ENCODE results near the gene ME2.
"Not testable (repeated sequence)": the region's sequence is repeated elsewhere in the genome, so short reads cannot be mapped to it uniquely, and the experiment has no call there.

Gene ME2

DNA sequence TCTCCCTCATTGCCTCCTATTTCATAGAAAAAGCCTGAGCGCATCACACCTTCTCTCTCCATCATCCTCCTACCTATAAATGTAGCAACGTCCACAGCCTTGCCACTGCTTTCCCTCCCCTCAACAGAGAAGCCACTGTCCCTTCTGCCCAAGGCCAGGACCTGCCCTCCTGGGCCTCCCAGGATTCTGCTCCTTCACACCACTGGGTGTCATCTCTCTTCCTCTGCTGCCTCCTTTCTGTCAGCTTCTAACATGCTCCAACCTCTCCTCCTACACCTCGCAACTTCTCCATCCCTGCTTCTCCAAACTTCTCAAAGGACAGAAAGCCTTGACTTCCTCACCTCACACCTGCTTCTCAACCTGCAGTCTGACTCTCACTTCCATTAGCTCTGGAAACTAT, 21.2 kb upstream of the ME2 start:
- in situ Hi-C loops (cut with MboI; ENCODE audit: low sequenced_read_pairs) = no loop called here

DNA sequence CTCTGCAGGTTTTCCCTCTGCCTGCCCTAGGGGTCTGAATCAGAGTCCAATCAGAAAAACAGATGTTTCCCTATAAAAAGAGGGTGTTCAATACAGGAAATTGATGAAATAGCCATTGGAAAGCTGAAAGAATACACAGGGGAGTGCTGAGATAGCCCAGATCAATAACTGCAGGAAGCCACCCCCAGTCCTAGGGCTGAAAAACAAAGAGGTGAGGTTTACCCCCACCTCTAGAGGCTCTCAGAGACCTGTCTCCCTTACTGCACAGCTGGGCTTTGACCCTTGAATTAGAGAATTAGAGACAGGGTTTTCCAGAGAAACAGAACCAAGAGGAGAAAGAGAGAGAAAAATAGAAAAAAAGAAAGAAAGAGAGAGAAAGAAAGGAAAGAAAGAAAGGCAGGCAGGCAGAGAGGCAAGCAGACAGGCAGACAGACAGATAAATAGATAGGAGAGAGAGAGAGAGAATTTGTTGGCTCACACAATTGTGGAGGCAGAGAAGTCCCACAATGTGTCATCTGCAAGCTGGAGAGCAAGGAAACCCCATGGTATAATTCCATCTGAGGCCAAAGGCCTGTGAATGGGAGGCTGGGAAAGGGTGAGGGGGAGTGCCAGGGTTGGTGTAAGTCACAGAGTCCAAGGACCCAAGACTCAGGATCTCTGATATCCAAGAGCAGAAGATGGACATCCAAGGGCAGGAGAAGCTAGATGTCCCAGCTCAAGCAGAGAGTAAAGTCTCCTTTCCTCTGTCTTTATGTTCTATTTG, 18.9 kb upstream of the ME2 start:
- in situ Hi-C loops (cut with MboI; ENCODE audit: low sequenced_read_pairs) = no loop called here

DNA sequence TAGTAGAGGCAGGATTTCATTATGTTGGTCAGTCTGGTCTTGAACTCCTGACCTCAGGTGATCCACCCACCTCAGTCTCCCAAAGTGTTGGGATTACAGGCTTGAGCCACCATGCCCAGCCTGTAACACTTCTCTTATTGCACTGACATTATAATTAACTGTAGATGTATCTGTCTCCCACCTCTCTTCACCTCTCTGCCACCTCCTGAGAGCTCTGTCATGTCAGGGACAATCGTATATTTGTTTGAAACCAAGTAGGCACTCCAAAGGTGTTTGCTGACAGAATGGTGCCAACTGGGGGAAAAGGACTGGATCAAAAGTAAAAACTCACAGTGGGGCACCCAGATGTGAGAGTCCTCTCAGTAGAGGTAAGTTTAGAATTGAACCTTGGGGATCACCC, 17.3 kb upstream of the ME2 start:
- in situ Hi-C loops (cut with MboI; ENCODE audit: low sequenced_read_pairs) = no loop called here

DNA sequence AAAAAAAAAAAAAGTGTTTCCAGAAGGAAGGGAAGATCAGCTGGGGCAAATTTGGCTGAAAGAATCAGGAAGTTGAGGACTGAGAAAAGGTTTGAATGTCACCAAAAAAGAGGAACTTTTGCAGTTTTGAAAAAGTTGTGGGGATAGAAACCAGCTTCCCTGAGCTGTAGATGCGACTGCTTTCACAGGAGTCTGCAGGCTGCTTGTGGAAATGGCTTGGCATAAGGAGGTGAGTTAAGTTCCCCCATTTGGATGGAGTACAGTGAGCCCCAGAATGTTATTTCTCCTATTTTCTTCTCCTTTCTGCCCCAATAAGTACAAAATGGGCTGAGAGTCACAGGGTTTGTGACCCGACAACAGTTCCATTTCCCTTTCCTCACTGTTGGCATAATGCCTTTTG, 16.5 kb upstream of the ME2 start:
- in situ Hi-C loops (cut with MboI; ENCODE audit: low sequenced_read_pairs) = no loop called here

DNA sequence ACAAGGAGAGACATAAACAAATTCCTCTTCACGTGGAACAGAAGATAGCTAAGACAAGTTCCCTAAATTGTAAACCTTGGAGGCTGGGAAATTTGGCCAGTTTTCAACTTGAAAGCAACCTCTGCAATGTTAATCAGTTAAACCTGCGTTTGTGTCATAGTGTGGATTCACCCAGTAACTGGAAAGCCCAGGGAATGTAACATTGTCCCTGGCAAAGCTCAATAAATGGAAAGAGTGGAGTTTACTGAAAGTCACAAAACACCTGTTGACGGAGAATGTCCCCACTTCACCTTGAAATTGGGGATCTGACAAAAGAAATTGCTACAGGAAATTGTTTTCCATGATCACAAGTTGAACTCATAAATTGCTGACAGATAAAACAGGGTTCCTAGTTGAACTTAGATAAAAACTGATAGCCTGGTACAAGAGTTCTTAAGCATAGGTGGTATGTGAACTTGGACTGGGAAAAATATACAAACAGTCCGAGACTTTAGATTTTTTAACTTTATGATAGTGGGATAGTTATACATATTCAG, 15.0 kb upstream of the ME2 start:
- in situ Hi-C loops (cut with MboI; ENCODE audit: low sequenced_read_pairs) = no loop called here

DNA sequence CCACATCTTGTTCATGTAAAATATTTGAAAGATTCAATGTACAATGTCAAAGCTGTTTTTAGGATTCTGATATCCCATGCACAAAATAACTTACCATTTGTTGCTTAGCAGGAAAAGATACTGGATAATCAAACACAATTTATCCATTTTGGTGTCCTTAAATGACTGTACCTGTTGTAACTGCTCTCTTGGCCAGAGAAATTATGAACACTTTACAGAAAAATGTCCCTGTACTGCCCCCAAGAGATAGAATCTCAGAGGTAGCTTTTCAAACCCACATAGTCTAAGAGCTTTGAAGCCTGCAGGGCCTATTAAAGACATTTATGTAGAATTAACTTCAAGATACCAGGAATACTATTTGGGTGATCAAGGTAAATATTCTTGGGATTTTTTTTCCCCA, 12.2 kb upstream of the ME2 start:
- in situ Hi-C loops (cut with MboI; ENCODE audit: low sequenced_read_pairs) = no loop called here

DNA sequence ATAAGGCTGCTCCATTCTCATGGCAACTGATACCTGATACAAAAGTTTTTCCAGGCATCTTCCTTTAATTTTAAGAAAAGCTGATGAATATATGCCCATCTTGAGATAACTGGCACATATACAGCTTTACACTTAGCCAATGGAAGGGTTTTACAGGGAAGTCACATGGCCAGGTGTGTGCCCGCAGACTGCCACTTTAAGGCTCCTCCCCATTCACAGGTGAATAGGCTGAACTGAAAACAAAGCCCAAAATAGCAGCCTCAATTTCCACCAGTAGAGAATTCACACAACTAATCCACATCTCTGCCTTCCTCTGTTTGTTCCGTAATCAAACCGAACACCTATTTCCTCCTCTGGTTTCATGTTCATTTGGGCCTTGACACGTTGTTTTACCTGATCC, 9.8 kb upstream of the ME2 start:
- in situ Hi-C loops (cut with MboI; ENCODE audit: low sequenced_read_pairs) = no loop called here

DNA sequence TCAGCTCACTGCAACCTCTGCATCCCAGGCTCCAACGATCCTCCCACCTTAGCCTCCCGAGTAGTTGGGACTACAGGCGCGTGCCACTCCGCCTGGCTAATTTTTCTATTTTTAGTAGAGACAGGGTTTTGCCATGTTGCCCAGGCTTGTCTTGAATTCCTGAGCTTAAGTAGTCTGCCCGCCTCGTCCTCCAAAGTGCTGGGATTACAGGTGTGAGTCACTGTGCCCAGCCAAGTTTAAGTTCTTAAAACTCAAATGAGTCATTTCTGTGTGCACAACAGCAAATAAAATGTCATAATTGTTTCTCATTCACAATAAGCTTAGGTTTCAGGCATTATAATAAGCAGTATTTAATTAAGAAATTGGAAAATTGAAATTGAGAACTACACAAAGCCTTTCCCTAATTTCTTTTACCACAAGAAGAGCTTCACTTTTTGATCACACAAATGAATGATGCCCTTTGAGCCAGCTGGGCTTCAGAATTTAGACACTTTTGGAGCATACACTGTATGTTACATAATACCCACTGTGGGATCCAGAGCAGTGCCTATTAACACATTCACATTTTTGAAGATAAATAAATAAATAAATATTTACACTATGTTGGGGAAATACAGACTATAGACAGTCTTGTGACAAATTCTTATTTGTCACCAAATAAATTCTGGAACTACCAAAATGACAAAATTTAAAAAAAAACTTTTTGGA, 8.6 kb upstream of the ME2 start:
- in situ Hi-C loops (cut with MboI; ENCODE audit: low sequenced_read_pairs) = no loop called here

DNA sequence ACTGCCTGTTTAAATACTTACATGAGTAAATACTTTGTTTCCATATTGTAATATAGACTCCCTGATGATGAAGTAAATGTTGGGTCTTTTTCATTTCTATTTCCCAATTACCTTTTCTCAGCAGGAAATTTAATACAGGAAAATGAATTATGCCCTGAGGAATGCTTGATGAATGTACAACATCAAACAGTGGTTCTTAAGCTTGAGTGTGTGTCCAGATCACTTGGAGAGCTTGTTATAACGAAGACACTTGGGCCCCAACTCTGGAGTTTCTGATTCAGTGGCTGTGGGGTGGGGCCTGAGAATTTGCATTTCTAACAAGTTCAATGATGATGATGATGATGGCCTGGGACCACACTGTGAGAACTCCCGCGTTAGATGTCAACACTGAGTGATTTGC, 7.1 kb upstream of the ME2 start:
- in situ Hi-C loops (cut with MboI; ENCODE audit: low sequenced_read_pairs) = no loop called here

DNA sequence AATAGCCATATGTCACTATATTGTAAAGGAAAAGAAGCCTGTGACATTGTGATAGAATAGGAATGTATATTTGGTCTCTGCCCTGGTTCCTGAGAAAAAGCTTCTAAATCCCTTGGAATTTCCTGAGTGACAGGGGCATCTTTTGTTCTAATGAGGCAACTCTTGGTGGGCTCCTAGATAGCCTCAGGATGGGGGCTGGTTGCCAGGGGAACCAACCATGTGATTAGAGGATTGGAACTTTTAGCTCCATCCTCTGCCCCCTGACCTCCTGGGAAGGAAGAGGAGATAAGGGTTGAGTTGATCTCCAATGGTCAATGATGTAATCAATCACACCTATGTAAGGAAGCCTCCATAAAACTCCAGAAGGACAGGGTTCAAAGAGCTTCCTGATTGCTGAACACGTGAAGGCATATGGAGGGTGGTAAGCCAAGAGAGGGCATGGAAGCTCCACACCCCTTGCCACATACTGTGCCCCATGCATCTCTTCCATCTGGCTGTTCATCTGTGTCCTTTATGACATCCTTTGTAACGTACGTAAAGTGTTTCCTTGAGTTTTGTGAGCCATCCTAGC, 2.9 kb upstream of the ME2 start:
- in situ Hi-C loops (cut with MboI; ENCODE audit: low sequenced_read_pairs) = no loop called here

DNA sequence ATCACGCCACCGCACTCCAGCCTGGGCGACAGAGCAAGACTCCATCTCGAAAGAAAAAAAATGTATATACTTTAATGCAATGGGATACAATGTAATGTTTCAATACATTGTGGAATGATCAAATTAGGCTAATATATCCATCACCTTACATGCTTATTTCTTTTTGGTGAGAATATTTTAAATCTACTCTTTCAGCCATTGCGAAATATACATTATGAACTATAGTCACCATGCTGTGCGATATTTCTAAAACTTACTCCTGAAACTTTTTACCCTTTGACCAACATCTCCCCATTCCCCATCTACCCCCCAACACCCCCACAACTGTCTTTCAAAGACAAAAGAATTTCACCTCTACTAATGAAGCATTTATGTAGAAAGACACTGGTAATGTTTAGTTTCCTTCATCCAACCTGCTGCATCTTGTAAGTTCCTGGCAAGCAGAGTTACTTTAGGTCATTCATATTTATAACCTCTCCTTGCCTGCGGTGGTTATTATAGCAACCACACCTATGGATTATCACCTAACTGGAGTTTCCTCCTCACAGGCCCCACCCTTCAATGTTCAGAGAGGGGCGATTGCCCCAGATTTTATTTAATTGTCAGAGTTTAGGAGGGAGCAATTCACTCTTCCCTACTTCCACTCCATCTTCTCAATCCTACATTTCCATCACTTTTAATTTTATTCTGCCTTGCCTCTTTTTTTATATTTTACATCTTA, 1.2 kb upstream of the ME2 start:
- in situ Hi-C loops (cut with MboI; ENCODE audit: low sequenced_read_pairs) = no loop called here

DNA sequence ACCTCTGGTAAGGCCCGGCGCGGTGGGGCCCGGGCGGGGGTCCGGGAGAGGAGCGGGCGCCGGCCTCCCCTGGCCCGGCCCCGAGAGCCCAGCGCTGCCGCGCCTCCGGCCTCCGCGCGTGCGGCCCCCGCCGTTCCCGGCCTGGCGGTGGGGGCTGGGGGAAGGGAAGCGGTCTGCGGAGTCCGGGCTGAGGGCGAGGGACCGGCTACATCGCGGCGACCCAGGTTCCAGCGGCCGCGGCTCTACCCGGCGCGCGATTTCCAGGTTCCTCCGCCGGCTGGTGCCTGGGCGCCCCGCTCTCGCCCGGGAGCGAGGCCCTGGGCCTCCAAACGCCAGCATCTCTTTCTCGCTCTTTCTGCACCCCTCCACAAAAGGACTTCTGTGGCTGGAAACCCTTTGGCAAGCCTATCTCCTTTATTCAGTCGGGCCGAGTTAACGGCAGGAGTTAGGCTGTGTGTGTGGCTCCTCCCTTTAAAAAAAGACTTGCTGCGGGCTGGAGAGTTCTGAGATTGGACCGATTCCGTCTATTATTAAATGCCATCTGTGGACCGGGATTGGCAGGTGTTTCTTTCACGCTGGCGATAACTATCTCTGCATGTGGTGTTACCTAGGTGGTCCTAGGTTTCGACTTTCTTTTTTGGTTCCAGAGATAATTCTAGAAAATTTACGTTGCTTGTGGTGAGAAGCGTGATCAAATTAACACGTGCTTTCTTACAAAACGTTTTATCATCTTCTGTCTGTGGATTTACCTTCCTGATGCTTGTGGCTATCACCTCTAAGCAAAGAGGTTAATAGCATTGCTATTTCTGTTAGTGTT, 592 bp downstream of the ME2 start:
- in situ Hi-C loops (cut with MboI; ENCODE audit: low sequenced_read_pairs) = no loop called here

DNA sequence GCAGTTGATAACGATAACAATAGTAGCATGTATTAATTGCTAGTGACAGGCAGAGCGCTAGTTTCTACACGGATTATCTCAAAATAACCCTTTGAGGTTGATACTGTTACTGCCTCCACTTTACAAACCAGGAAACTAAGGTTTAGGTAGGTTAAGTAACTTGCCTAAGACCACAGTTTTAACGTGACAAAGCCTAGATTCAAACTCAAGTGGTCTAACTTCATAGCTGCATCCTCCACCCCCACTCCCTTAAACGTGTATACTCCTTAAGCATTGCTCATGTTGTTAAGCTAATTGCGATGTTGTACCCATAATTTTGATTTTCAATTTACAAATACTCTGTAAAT, 1.2 kb downstream of the ME2 start:
- in situ Hi-C loops (cut with MboI; ENCODE audit: low sequenced_read_pairs) = no loop called here

DNA sequence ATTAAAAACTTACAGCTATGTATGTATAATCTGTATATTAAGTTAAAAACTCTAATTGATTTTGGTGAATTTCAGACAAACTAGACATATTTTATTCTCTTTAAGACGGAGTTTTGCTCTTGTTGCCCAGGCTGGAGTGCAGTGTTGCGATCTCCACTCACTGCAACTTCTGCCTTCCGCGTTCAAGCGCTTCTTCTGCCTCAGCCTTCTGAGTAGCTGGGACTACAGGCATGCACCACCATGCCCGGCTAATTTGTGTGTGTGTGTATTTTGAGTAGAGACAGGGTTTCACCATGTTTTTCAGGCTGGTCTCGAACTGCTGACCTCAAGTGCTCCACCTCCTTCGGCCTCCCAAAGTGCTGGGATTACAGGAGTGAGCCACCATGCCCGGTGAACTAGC, 2.0 kb downstream of the ME2 start:
- in situ Hi-C loops (cut with MboI; ENCODE audit: low sequenced_read_pairs) = not testable (repeated sequence)

DNA sequence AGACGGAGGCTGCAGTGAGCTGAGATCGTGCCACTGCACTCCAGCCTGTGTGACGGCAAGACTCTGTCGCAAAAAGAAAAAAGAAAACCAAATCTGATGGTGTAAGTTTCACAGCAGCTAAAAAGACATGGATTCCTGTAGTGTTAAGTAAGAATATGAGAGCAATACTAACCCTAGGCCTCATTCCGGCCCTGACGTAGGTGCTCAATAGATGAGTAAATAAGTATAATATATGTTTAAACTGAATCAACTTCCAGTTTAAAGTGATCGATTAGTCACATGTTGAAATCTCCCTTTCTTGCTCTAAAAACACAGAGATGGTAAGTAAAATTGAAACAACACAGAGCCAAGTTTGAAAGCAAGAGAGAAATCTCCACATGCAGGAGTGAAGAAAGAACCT, 8.0 kb downstream of the ME2 start:
- in situ Hi-C loops (cut with MboI; ENCODE audit: low sequenced_read_pairs) = no loop called here

DNA sequence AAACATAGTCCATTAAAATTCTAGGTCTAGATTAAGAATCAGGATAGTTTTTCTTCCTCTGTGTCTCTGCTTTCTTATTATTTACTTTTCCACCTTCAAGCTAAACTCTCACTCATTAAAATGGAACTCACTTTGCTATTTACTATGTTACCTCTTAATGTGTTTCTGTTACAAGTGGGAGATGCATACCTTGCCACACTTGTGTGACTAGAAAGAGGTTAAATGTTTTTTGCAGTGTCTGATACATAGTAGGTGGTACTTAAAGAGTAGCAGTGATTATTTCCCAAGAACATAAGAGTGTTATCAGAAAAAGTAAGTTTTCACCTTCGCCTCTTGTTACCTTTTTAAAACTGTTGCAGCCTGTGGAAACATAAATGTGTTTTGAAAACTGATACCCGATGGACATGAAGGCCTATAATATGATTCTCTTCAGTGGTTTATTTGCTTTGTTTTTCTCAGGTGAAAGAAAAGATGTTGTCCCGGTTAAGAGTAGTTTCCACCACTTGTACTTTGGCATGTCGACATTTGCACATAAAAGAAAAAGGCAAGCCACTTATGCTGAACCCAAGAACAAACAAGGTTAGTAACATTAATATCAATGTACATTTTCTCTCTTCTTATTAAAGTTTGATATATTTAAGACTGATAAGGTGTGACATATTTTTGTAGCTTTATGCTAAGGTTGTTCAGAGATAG, 16.6 kb downstream of the ME2 start:
- in situ Hi-C loops (cut with MboI; ENCODE audit: low sequenced_read_pairs) = no loop called here

DNA sequence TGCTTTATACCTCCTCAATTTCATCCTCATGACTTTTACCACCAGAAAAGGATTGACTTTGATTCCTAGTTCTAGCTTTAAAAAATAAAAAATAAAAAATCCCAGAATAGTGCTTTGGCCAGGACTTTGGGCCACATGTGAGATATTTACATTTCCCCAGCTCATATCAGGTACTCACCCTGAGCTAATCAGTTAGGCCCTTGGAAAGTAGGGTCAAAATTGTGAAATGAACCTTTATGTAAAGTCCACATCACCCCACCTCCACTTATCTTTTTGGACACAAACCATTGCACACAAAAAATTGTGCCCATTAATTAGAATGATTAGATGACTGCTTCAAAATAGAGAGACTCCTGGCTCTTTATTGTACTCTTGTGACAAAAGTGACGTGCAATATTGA, 17.2 kb downstream of the ME2 start:
- in situ Hi-C loops (cut with MboI; ENCODE audit: low sequenced_read_pairs) = no loop called here

DNA sequence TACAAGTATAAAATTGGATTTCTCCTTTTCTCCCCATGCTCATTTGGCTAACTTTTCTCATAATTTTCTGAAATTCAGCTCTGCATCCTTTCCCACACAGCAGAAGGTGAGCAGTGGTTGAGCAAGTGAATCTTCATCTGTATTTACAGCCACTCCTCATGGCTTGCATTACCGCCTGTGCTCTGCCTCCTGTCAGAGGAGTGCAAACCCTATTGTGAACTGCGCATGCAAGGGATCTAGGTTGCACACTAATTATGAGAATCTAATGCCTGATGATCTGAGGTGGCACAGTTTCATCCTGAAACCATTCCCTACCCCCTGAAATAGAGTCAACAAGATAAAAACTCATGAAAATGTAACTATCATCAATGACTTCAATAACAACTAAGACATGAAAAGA, 20.0 kb downstream of the ME2 start:
- in situ Hi-C loops (cut with MboI; ENCODE audit: low sequenced_read_pairs) = no loop called here

DNA sequence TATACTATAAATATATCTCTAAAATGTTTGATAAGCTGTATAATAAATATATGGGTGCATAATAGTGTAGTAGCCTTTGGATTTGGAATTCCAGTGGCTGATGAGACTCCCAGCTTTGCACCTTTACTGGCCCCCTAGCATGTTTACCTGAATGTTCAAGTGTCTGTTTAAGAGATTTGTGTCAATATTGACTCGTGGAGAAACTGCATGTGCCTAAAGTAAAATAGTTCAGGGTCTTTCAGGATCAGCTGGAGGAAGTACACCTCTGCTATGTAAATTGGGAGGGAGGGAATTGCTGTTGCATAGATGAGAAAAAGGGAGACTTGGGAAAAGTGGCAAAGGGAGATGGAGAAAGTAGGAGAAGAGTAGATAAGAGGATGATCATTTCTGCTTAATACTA, 23.9 kb downstream of the ME2 start:
- in situ Hi-C loops (cut with MboI; ENCODE audit: low sequenced_read_pairs) = no loop called here

DNA sequence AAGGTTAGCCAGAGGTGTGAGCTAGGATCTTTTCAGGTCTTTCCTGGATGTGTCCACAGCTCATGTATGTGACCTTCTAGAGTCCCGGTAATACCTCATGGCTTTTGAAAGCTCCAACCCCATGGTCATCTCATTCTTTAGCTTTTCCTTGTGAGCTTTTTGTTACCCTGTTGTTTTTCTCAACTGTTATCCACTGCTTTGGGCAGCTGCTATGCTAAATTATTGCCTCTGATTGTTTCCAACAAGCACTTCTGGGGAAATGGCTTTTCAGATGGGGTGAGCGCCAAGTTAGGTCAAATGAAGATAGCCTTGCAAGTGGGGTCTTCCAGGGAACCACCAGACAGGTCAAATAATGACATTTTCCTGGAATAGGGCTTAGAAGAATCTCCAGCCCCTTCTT, 27.9 kb downstream of the ME2 start:
- in situ Hi-C loops (cut with MboI; ENCODE audit: low sequenced_read_pairs) = no loop called here

Data from HL-60/S4 treated with retinoic acid at 250 ng/mL for 4 days and 3 days (cell line).